Measurements from ENCODE around the gene CRAMP1.

GRCh38 chr16:1706386-1707192, 94.4 kb downstream of the CRAMP1 start:
- TF ChIP-seq CTCF (conservative IDR thresholded peaks at IDR 0.05; ENCODE audit: low read depth, low read length) (no peak), EZH2 (IDR thresholded peaks at IDR 0.05; ENCODE audit: borderline replicate concordance, low read depth, low read length, poor library complexity, severe bottlenecking) (no peak)

All from A673 (cell line).